ENCODE data around the gene IL17A. TPM values are rescaled to one million over a fixed set of nuclear protein-coding genes. Genes with fewer than 3 reads are reported as not detected.

Gene IL17A
- total RNA-seq, 1 experiment from 2014 or later = not detected

GRCh38 chr6:52208612-52209011 lies 22.4 kb downstream of the IL17A start:
- POLR2A ChIA-PET = no interaction called here
- no peak for ATAC-seq

More at GRCh38 chr6:52208612-52209011, 22.4 kb downstream of the IL17A start:
- H3K36me3 Mint-ChIP-seq = no peaks in the 10 kb centered on the region
- DNase-seq (ENCODE audit: low spot score) = no peak
- no peak overlapping the region for H3K27ac Mint-ChIP-seq
- H3K9me3 Mint-ChIP-seq = peaks cover 6% of the 10 kb centered on the region
- H3K4me1 Mint-ChIP-seq = peaks cover 14% of the 10 kb centered on the region
- CTCF ChIA-PET = no interaction called here
- TF ChIP-seq USF2 (CRISPR knock-in tag; IDR thresholded peaks at IDR 0.05) (no peak), MAX (CRISPR knock-in tag; IDR thresholded peaks at IDR 0.05) (no peak), RELA (CRISPR knock-in tag; IDR thresholded peaks at IDR 0.05; ENCODE audit: borderline replicate concordance) (no peak), SOX15 (CRISPR knock-in tag; IDR thresholded peaks at IDR 0.05) (no peak), NFATC4 (CRISPR knock-in tag; IDR thresholded peaks at IDR 0.05) (no peak), E2F4 (CRISPR knock-in tag; IDR thresholded peaks at IDR 0.05; ENCODE audit: borderline replicate concordance, low read depth) (no peak), ATF2 (CRISPR knock-in tag; IDR thresholded peaks at IDR 0.05; ENCODE audit: borderline replicate concordance, low read depth) (no peak), FOXP4 (CRISPR knock-in tag; IDR thresholded peaks at IDR 0.05) (no peak), AFF4 (CRISPR knock-in tag; IDR thresholded peaks at IDR 0.05; ENCODE audit: borderline replicate concordance) (no peak)
- H3K4me3 Mint-ChIP-seq = no peak overlapping the region
- no peaks in the 10 kb centered on the region for H3K27me3 Mint-ChIP-seq (ENCODE audit: low read depth)
